GM12864 (cell line): ENCODE measurements around the gene ASPN.
"Not testable (repeated sequence)": the region's sequence is repeated elsewhere in the genome, so short reads cannot be mapped to it uniquely, and the experiment has no call there.

Experiments used
- DNase-seq: peaks from one replicate; pipeline ENCODE4 v3.0.0-alpha.2; 2011; ENCODE audit warnings: low read depth
- H3K4me3 ChIP-seq: 2 replicates; pipeline ENCODE4 v1.5.1; 2011; ENCODE audit warnings: mild to moderate bottlenecking, low read depth, low read length, control low read depth
- CTCF ChIP-seq: IDR thresholded peaks from 2 replicates; pipeline ENCODE4 v1.5.1; 2011; ENCODE audit warnings: low read depth, mild to moderate bottlenecking, moderate library complexity, low read length, control low read depth, inconsistent platforms; ENCODE audit errors: missing control alignments

The ASPN gene

DNA sequence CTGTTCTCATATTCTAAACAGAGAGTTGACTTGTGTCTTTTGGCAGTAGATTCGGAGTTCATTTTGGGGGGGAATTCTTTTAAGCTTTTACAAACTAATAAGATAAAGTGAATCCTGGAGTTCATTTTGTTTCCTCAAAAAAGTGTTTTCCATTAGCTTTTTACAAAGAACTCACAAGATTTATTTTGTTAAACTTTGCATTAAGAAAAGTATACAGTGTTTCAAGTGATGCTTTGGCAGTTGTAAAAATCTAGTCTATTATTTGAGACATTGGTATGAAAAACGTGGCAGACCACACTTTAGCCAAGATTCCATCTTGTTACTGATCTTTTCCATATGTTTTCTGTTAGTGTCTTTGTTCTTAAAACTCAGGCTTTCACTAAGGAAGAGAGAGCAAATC lies 56.8 kb downstream of the ASPN start:
- TF ChIP-seq CTCF = no peak
- DNase-seq = no peak
- H3K4me3 ChIP-seq = no peak overlapping the region

DNA sequence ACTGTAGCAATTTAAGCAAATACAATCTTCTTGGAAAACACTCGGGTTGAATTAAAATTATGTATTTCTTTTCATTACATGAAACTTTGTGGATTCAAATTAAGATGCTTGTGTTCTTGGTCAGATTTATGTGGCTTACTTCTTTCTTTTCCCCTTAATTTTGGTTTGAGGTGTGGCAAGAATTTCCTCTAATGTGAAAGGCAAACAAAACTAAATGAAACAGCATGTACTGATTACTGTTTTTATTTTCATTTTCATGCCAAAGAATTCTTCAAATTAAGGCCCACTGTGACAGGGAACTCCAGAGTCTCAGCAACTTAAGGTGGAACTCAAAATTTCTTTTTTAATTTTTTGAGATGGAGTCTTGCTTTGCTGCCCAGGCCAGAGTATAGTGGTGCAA lies 58.0 kb downstream of the ASPN start, which contains the start of gene OMD:
Gene OMD, minus strand, starts transcription at position 132 of the 400 bp plus-strand sequence. CDS start 6,913 bp downstream, outside the sequence.
- no peak for DNase-seq
- H3K4me3 ChIP-seq = no peak within 1 kb of the TSS
- no peak for TF ChIP-seq CTCF

DNA sequence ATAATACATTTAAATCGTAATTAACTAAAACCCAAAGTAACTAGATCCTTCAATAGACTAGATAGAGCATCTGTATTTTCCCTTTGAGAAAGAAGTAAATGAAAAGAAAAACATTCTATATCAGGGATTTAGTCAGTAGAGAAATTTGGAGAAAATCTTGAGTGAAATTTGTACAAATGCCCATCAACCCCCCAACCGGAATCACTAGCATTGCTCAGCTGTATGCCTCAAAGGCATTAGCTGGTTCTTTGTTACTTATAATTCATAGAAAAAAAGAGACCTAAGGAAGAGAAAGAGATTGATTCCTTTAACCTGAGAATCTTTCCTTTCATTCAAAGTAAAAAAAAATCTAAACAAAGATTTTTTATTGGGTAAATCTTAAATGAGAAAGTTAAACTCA lies 58.7 kb downstream of the ASPN start:
- no peak for DNase-seq
- TF ChIP-seq CTCF = no peak
- H3K4me3 ChIP-seq = no peak overlapping the region

DNA sequence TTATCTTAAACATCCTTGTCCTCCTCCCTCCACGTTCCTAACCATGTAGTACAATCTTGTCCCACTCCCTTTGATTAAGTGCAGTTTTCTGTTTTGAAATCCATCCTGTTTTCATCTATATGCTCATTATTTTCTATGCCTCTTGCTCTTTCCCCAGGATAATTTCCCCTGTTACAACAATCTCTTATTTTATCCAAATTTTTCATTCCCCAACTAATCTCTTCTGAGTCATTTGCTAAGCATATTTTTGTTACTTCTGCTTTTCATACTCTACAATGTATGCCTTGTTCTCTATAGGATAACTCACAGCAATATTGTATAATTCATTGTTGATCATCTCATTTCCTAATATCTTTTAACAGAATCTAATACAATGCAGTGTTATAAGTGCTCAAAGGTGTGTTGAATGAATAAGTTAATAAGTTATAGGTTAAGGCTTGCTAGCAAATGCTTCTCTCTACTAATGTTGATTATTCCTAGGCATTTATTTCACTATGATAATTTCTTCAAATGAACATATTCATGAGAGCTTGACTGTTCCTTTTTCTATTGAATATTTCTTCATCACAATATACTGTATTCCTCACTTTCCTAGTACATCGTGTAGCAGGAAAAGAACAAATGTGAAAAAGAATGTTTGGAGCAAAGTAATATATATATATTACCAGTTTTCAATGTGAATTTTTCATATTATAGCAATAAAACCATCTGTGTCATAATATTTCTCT lies 59.5 kb downstream of the ASPN start:
- no peak for TF ChIP-seq CTCF
- DNase-seq = no peak
- H3K4me3 ChIP-seq = no peak overlapping the region

DNA sequence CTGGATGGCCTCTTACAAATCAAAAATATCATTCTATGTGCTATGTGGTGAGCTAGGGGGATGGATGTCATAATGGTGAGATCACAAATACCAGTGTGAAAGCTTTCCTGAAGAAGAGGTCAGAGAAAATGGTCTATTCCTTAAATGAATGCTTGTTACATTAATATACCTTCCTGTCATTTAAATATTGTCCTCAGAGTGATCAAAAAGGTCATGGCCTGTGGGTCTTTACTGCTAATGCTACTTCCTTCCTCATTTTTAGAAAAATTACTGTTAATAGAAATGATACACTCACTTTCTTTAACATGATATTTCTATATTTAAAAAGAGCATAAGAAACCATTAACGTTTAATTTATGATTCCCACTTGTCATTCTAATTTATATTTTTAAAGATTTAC lies 67.7 kb downstream of the ASPN start:
- DNase-seq = no peak
- TF ChIP-seq CTCF = no peak
- H3K4me3 ChIP-seq = no peak overlapping the region

GRCh38 chr9:92411157-92411556 lies 71.1 kb downstream of the ASPN start:
- not testable (repeated sequence) for H3K4me3 ChIP-seq, DNase-seq

DNA sequence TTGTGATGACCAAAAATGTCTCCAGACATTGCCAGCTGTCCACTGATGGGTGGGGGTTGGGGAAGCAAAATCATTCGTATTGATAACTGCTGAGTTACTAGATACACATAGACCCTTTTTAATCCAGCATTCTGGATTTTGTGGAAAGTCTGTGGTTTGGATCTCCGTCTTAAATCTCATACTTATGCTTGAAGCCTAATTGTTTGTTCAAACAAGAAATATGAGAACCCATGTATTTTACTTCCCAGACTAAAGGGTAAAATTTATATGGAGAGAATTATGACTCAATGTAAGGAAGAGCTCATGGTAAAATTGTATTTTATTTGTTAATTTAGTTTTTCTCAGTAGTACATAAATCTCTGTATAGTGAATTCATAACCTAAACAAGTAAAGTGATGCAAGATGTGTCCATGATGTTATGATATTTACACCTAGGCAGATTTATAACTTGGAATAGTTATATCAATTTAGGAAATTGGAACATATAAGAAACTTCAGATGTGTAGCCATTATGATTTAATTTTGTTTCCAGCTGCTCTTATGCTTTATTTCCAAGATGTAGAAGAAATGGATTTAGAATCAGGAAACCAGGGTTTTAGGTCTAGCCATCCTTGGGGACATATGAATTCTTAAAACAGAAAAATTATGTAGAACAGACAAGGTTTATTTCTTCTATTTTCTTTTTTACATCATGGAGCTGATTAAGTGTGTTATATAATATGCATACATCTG lies 73.4 kb downstream of the ASPN start:
- H3K4me3 ChIP-seq = no peak overlapping the region
- TF ChIP-seq CTCF = no peak
- no peak for DNase-seq
